A549 (cell line): ENCODE results near the gene ARMC10. TPM values are rescaled to one million over a fixed set of nuclear protein-coding genes. Genes with fewer than 3 reads are reported as not detected.
"Not testable (repeated sequence)": the region's sequence is repeated elsewhere in the genome, so short reads cannot be mapped to it uniquely, and the experiment has no call there.

ENCODE experiments used
- ATAC-seq, 2 experiments: fragments of 200-7000 bp in 1 of 2; fragments of >200 bp in 1 of 2; cut with Nextera tagmentation in 1 of 2; cut with Tn5 transposase in 1 of 2; 3 replicates each; pipeline versions ENCODE4 v1.8.0 to v1.9.1; 2018 to 2020; ENCODE audit warnings: mild to moderate bottlenecking in 1 of 2, moderate library complexity in 1 of 2
- CTCF ChIA-PET: fragments of 300-600 bp; sonication (Branson Sonifier 250); formaldehyde crosslinking; extraction: SDS; loops from one replicate; lab custom pipeline; 2021; ENCODE audit warnings: antibody characterized with exemption, inconsistent platforms; lab: Yijun Ruan, JAX
- POLR2A ChIA-PET: fragments of 350-600 bp; formaldehyde crosslinking; extraction: SDS; loops from one replicate; lab custom pipeline; 2021; ENCODE audit warnings: antibody characterized with exemption, inconsistent platforms; lab: Yijun Ruan, JAX
- DNase-seq, 2 experiments: peaks; one replicate each; pipeline versions ENCODE4 v3.0.0 to v3.0.0-alpha.2; 2011 to 2016; ENCODE audit warnings: low read depth in 1 of 2, low spot score in 1 of 2
- FAIRE-seq: peaks from 2 replicates; lab custom pipeline; 2011; peaks lifted over from hg19 to GRCh38; lab: Jason Lieb, UNC
- H3K27ac ChIP-seq, 2 experiments: fragments of >200 bp; sonication (Bioruptor Twin); formaldehyde crosslinking; 3 replicates each; pipeline ENCODE4 v1.5.1; 2016 to 2017
- H3K4me1 ChIP-seq: fragments of >200 bp; sonication (Bioruptor Twin); formaldehyde crosslinking; 3 replicates; pipeline ENCODE4 v1.6.1; 2016
- H3K4me2 ChIP-seq: fragments of >200 bp; sonication (Bioruptor Twin); formaldehyde crosslinking; 3 replicates; pipeline ENCODE4 v1.6.1; 2016
- H3K4me3 ChIP-seq: fragments of >200 bp; sonication (Bioruptor Twin); formaldehyde crosslinking; 3 replicates; pipeline ENCODE4 v1.5.1; 2016
- H3K9me3 ChIP-seq: fragments of >200 bp; sonication (Bioruptor Twin); formaldehyde crosslinking; 3 replicates; pipeline ENCODE4 v1.6.1; 2016
- BCL3 ChIP-seq: fragments of >200 bp; sonication (Bioruptor Twin); formaldehyde crosslinking; IDR thresholded peaks from 3 replicates; pipeline ENCODE4 v1.6.1; 2016
- CBX2 ChIP-seq: fragments of 200-600 bp; sonication (generic); IDR thresholded peaks from 2 replicates; pipeline ENCODE4 v1.6.1; 2016; ENCODE audit warnings: low read depth, mild to moderate bottlenecking, borderline replicate concordance
- JUN ChIP-seq, 2 experiments: fragments of >200 bp; sonication (Bioruptor Twin); formaldehyde crosslinking; IDR thresholded peaks; 2 replicates in 1 of 2; 3 replicates in 1 of 2; pipeline ENCODE4 v1.6.1; 2016 to 2017
- KDM5A ChIP-seq: fragments of 200-600 bp; sonication (generic); IDR thresholded peaks from 2 replicates; pipeline ENCODE4 v1.6.1; 2016; ENCODE audit warnings: antibody characterized with exemption, mild to moderate bottlenecking
- NR3C1 ChIP-seq: fragments of >200 bp; sonication (Bioruptor Twin); formaldehyde crosslinking; IDR thresholded peaks from 3 replicates; pipeline ENCODE4 v1.6.1; 2017
- RAD21 ChIP-seq, 2 experiments: fragments of >200 bp in 1 of 2; sonication (Bioruptor Twin) in 1 of 2; formaldehyde crosslinking in 1 of 2; IDR thresholded peaks in 1 of 2; conservative IDR thresholded peaks in 1 of 2; 2 replicates in 1 of 2; 3 replicates in 1 of 2; pipeline ENCODE4 v1.6.1; 2012 to 2018; ENCODE audit warnings: inconsistent platforms in 1 of 2
- ZFP36 ChIP-seq: fragments of 450-650 bp; IDR thresholded peaks from 2 replicates; pipeline ENCODE4 v1.6.1; 2014; ENCODE audit warnings: borderline replicate concordance; ENCODE audit not compliant: partially characterized antibody
- WGBS: methylation state at CpG from one replicate; pipeline ENCODE4 v1.1.6; 2017; ENCODE audit errors: missing lambda C conversion rate; 5-methylcytosine and 5-hydroxymethylcytosine counted together
- polyA plus RNA-seq, 4 experiments: library from polyadenylated mRNA; depleted of rRNA in 3 of 4; stranded (reverse); fragments of >200 nt; fragmentation: RNase III in 1 of 4; extraction: RNeasy Plus Mini Kit Qiagen cat#74134 plus additional on column Dnase treatment in 1 of 4; gene quantifications; 2 replicates in 3 of 4; 3 replicates in 1 of 4; pipeline ENCODE4 v1.2.3, GENCODE V29; 2011 to 2017

ARMC10 gene
- polyA plus RNA-seq, 2 of the 4 experiments (the other 2 are of a cell fraction), result 36.6 to 63.2 TPM

- 83% methylated on average over 1 of the region's 1 CpG for WGBS
These were observed 37.5 kb upstream of the ARMC10 start for GRCh38 chr7:103037476-103037822.

GRCh38 chr7:103037823-103038739, 36.9 kb upstream of the ARMC10 start:
- H3K9me3 ChIP-seq, H3K4me3 ChIP-seq, H3K4me1 ChIP-seq, H3K27ac ChIP-seq, DNase-seq, POLR2A ChIA-PET, FAIRE-seq, CTCF ChIA-PET, H3K4me2 ChIP-seq, ATAC-seq: not testable (repeated sequence)
- WGBS, result 84% methylated on average over 19 of the region's 20 CpGs

More at GRCh38 chr7:103037476-103037822, 37.5 kb upstream of the ARMC10 start:
- DNase-seq, result no peak
- ATAC-seq, result no peak
- CTCF ChIA-PET, result no interaction called here
- Histone ChIP-seq H3K9me3 (no peaks in the 10 kb centered on the region), H3K4me1 (no peaks in the 10 kb centered on the region), H3K4me3 (no peak overlapping the region), H3K27ac (no peak overlapping the region), H3K4me2 (no peak overlapping the region)
- TF ChIP-seq NR3C1 (no peak), KDM5A (no peak)
- POLR2A ChIA-PET, result no interaction called here
- no peak for FAIRE-seq

GRCh38 chr7:103041815-103042214, 33.1 kb upstream of the ARMC10 start:
- H3K4me2 ChIP-seq, H3K4me3 ChIP-seq, ATAC-seq, POLR2A ChIA-PET, FAIRE-seq, H3K4me1 ChIP-seq, CTCF ChIA-PET, H3K27ac ChIP-seq, DNase-seq, H3K9me3 ChIP-seq: not testable (repeated sequence)
- WGBS, result 3% methylated on average over 1 of the region's 1 CpG

- H3K4me3 ChIP-seq, result no peak overlapping the region
- WGBS, result 37% methylated on average over 2 of the region's 2 CpGs
- FAIRE-seq (no peak), DNase-seq (peak in 1 of 2 experiments; percentile 50), ATAC-seq (no peak)
- TF ChIP-seq JUN (IDR thresholded peaks at IDR 0.05) (no peak), ZFP36 (peak; percentile 94)
- no peaks in the 10 kb centered on the region for H3K4me1 ChIP-seq
- H3K27ac ChIP-seq, result no peak overlapping the region
- no peak overlapping the region for H3K4me2 ChIP-seq
- ChIA-PET CTCF (interaction anchor here (4.3 kb wide), 1 partner anchor 13 kb away, joined by 33 read pairs; no protein-coding TSS in a partner anchor), POLR2A (no interaction called here)
- peaks cover 25% of the 10 kb centered on the region for H3K9me3 ChIP-seq
These were observed 26.1 kb upstream of the ARMC10 start for GRCh38 chr7:103048833-103049232.

GRCh38 chr7:103051519-103051918, 23.4 kb upstream of the ARMC10 start:
- POLR2A ChIA-PET, result no interaction called here
- DNase-seq, result no peak
- TF ChIP-seq RAD21 (conservative IDR thresholded peaks at IDR 0.05 in 1 of 2, IDR thresholded peaks at IDR 0.05 in 1 of 2) (peak in 1 of 2 experiments; percentile 25; a peak in 2 of 5 replicates), BCL3 (no peak), CBX2 (no peak)
- no peak for ATAC-seq
- peaks cover 25% of the 10 kb centered on the region for H3K9me3 ChIP-seq
- H3K4me3 ChIP-seq, result no peak overlapping the region
- no peak overlapping the region for H3K27ac ChIP-seq
- CTCF ChIA-PET, result interaction anchor here (4.3 kb wide), 1 partner anchor 10 kb away, joined by 33 read pairs; no protein-coding TSS in a partner anchor
- 84% methylated on average over 6 of the region's 6 CpGs for WGBS
- no peaks in the 10 kb centered on the region for H3K4me1 ChIP-seq
- no peak for FAIRE-seq
- no peak overlapping the region for H3K4me2 ChIP-seq

- FAIRE-seq, ATAC-seq, H3K4me3 ChIP-seq, H3K9me3 ChIP-seq, H3K27ac ChIP-seq, H3K4me1 ChIP-seq, H3K4me2 ChIP-seq, POLR2A ChIA-PET, DNase-seq, CTCF ChIA-PET: not testable (repeated sequence)
- WGBS, result 84% methylated on average over 1 of the region's 1 CpG
These were observed 18.9 kb upstream of the ARMC10 start for GRCh38 chr7:103056006-103056405.
